Measurements from ENCODE around the gene ANKS1B.
A peak's percentile ranks its signal among the peaks of the same experiment; 100 is the strongest.

The ANKS1B gene

DNA sequence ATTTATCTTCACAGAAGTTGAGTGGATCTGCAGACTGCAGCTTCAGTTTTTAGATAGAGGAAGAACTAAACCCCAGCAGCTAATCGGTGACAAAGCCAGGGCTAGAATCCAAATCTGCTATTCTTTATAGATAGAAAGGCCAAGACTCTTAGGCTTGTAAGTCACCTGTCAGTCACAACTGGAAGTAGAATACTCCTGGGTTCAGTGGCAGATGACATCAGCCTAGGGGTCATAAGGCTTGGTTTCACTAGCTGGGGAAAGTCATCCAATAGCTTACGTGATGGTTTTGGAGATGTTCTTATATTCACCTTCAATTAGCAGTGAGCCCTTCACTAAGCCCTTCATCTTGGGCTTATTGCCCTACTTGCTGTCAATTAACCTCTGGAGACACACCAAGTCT, 1246.2 kb downstream of the ANKS1B start:
- DNase-seq = no peak

DNA sequence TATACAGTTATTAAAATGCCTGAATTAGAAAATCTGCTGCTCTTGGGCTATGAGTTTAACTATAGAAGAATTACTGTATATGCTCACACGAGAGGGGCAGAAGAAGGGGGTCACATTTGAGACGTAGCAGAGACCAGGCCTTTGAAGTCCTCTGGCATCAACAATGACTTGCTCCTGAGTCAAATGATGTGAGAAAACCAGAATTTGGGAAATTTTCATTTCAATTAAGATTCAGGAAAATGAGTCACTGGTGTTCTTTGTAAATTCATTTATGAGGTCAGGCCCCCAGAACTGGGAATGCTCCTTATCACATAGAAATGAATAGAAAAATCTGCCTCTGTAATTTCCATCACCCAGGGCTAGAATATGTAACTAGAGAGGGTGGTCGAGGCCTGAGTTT, 1246.7 kb downstream of the ANKS1B start:
- no peak for DNase-seq

GRCh38 chr12:98737322-98737712, 1247.4 kb downstream of the ANKS1B start:
- DNase-seq = no peak

- no peak for DNase-seq
These were observed 1248.1 kb downstream of the ANKS1B start for GRCh38 chr12:98736352-98737321.

DNA sequence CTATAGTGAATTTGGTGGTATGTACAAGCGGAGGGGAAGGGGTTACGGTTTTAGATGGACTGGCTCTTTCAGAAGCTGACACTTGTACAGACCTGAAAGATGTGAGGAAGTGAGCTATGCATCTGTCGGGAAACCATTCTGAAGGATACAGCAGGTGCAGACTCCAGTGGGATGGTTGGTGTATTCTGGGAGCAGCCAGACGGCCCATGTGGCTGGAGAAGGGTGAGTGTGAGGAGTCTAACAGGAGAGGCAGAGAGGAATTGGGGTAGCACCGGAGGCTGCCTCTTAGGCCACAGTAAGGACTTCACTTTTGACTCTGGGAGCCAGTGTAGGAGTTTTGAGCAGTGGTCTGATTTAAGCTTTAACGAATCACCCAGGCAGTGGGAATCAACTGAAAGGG, 1248.9 kb downstream of the ANKS1B start:
- DNase-seq = no peak

DNA sequence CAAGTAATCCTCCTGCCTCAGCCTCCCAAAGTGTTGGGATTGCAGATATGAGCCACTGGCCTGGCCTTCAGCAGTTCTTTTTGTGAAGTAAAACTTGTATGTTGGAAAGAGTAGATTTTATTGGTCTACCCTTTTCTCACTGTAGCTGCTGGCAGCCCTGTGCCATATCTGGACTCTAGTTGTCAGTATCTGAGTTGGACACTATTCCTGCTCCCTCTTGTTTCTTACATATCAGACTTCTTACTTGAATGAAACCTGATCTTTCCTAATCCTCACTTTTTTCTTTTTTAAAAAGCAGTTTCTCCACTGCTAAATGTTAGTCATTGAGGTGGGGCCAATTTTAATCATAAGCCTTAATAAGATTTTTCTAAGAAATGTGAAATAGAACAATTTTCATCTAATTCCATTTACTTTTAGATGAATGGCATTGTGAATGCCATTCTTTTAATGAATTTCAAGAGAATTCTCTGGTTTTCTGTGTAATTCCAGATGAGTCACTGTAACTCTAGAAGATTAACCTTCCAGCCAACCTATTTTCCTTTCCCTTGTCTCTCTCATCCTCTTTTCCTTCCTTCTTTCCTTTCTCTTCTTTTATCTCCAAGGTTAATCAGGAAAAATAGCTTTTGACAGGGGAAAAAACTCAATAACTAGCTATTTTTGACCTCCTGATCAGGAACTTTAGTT, 1250.9 kb downstream of the ANKS1B start:
- DNase-seq = no peak

- DNase-seq = no peak
These were observed 1254.3 kb downstream of the ANKS1B start for GRCh38 chr12:98730412-98730811.

DNA sequence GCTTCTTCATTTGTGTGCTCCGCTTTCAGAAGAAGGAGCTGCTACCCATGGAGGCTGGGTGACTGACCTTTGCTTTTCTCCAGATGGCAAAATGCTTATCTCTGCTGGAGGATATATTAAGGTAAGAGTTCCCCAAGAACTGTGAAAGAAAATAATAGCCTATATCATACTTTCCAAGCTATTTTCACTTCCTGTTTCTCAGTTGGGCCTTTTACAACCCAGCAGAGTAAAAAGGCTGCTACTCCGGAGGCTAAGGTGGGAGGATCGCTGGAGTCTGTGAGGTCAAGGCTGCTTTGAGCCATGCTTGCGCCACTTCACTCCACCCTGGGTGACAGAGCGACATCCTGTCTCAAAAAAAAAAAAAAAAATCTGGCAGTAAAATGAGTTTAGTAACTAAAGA, 1257.5 kb downstream of the ANKS1B start:
- DNase-seq = peak; percentile 7 to 50 (median 17)

DNA sequence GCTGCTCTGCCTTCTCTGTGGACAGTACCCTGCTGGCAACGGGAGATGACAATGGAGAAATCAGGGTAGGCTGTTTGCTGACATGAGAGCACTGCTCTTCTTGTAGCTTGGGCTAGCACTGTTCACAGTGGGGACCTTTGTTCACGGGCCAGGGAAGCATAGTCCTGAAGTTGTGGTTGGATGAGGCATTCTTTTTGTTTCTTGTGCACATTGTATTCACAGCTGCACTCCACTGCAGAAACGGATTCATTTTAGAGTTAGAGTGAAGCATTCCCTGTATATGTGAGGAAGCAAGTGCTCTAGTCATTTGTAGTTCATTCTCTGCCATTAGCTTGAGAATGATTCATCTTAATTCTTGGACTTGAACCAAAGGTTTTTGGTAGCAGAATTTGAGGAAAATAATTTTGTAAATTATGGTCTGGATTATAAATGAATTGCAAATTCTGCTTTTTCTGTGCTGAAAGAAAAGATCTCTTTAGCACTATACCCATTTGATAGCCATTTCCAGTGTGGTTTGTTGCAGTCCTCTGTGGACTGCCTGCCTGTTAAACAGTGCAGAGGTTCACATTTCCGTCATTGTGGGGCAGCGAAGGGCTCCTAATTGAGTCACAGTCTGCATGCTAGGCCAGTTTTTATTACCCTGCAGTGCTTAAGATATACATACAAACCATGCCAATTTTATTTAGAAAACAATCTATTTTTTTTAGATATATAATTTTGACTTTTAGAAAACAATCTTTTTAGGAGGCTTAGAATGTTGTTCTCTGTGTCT, 1259.1 kb downstream of the ANKS1B start:
- peak; percentile 28 to 47 (median 38) for DNase-seq

- no peak for DNase-seq
These were observed 1260.2 kb downstream of the ANKS1B start for GRCh38 chr12:98724384-98725155.

- DNase-seq = peak; percentile 15 to 36 (median 28)
These were observed 1263.5 kb downstream of the ANKS1B start for GRCh38 chr12:98721204-98721702.

DNA sequence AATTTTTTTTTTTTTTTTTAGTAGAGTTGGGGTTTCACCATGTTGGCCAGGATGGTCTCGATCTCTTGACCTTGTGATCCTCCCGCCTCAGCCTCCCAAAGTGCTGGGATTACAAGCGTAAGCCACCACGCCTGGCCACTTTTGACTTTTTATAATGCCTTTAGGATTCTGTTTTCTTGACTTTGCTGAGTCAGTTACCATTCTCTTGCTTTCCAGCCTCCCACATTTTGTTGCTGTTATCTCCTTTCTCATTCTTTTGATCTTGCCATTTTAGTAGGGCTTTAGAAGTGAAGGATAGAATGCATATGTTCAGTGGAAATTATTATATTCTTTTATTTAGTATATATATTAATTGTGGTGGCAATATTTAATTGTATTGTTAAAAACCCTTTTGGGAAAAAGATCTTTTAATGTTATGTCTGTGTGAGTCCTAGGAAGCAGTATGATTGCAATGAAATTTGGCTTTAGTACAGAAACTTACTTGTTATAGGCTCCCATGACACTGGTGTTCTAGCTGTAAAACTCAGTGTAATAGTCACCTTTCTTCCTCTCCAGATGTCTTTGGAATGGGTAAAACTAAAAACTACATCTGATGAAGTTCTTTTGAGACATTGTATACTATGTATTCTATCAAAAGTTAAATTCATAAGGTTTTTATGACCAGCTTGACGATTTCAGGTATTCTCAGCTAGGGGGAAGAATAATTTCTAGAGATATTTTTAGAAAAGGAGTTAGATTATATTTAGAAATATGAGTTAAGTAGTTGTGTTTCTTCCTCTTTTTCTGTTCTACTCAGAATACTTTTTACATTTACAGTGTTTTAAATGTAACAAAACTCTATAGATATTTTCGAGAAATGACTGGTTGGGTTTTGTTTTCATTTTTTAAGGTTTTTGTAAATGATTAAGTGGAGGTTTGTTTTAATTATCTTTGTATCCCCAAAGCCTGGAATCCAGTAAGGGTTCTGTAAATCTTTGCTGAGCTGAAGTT, 1264.9 kb downstream of the ANKS1B start:
- no peak for DNase-seq

DNA sequence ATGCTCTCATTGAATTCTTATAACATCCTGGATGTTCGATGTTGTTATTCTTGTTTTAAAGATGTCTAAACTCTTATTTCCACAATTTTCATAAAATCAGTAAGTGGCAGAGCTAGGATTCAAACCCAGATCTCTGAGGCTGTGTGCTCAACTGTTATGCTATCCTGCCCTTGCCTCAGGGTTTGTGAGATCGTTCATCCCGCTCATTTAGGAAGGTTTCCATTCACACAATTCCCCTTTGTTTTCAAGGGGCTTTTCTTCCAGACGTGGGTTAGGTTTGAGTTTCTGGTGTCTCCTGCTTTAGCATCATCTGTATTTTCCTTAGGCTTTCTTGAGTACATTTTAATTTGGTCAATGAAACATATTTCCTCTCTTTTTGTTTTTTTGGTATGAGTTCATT, 1270.3 kb downstream of the ANKS1B start:
- DNase-seq = no peak

DNA sequence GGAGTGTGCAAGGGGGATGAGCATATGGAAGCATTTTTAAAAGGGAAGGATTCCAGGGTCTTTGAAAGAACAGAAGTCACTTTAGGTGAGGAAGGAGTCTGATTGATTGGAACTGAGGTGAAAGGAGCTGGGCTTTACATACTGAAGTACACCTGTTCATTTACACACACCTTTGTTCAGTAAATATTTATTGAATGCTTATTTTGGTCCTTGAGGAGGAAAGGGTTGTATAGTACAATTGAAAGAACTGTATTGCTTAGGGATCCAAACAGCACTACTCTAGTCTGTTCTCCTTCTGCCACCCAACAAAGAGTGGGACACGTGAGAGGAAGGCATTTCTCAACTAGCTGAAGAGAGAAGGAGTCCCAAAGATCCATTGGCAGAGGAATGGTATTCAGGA, 1275.7 kb downstream of the ANKS1B start:
- DNase-seq = no peak

DNA sequence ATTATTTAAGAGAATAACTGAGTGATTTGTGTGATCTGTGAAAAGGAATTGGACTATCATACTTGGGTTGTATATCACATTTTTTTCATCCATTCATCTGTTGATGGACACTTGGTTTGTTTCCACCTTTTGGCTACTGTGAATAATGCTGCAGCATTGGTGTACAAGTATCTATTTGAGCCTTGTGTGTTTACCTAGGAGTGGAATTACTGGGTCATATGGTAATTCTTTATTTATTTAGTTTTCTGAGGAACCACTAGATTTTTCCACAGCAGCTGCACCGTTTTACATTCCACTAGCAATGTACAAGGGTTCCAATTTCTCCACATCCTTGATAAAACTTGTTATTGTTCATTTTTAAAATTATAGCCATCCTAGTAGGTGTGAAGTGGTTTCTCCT, 1283.6 kb downstream of the ANKS1B start:
- no peak for DNase-seq

DNA sequence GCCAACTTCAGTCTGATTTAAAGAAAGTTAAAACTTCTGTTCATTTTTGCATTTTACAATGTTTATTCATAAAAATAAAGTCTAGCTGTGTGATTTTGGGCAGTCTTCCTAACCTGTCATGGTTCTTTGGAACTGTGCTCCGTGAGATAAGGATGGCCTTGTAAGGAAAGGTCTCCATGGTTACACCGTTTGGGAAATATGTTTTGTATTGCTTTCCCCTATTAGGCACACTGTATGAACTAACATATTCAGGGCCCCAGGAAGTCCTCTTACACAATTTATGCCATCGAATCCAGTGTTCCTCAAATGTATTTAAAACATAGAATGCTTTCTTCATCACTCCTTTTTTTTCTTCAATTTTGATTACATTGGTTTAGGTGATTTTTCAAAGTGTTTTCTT, 1285.2 kb downstream of the ANKS1B start:
- DNase-seq = peak; percentile 2 to 28 (median 14)

GRCh38 chr12:98698603-98699463, 1285.9 kb downstream of the ANKS1B start:
- peak in 2 of 3 donors; percentile 39 to 54 for DNase-seq

- DNase-seq = no peak
These were observed 1287.5 kb downstream of the ANKS1B start for GRCh38 chr12:98697209-98697608.

DNA sequence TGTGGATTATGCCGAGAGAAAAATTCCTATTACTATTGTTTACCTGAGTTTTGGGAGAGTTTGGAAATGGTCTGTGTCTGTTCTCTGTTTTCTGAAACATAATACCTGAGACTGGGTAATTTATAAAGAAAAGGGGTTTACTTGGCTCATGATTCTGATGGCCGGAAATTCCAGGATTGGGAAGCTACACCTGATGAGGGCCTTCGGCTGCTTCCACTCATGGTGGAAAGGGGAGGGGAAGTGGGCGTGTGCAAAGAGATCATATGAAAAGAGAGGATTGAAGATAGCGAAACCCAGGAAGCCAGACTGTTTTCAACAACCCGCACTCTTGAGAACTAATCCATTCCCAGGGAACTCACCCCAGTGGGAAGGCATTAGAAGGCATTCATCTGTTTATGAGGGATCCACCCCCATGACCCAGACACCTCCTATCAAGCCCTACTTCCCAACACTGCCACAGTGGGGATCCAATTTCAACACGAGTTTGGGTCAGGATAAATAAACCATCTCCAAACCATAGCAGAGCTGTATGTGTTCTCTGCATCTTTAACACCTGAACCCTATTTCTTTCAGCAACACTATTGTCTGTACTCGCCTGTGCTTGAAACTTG, 1288.6 kb downstream of the ANKS1B start:
- DNase-seq = no peak

All from suppressor macrophage treated with lipopolysaccharide for 1 hour (primary cell).